BE2C (cell line): ENCODE results near the gene SNAP29.
"Not testable (repeated sequence)": the region's sequence is repeated elsewhere in the genome, so short reads cannot be mapped to it uniquely, and the experiment has no call there.

Experiments
- DNase-seq: peaks from one replicate; pipeline ENCODE4 v3.0.0-alpha.2; 2020
- H3K27me3 ChIP-seq: fragments of 250-450 bp; sonication (Bioruptor Pico); 2 replicates; pipeline ENCODE4 v1.5.1; 2020; ENCODE audit warnings: mild to moderate bottlenecking
- H3K36me3 ChIP-seq: fragments of 250-450 bp; sonication (Bioruptor Pico); 2 replicates; pipeline ENCODE4 v1.5.1; 2020; ENCODE audit warnings: mild to moderate bottlenecking
- H3K4me1 ChIP-seq: fragments of 250-450 bp; sonication (Bioruptor Pico); 2 replicates; pipeline ENCODE4 v1.5.1; 2020
- H3K4me3 ChIP-seq: 2 replicates; pipeline ENCODE4 v1.5.1; 2011; ENCODE audit warnings: low read depth, low read length
- H3K9me3 ChIP-seq: fragments of 250-450 bp; sonication (Bioruptor Pico); 2 replicates; pipeline ENCODE4 v1.5.1; 2020
- TF ChIP-seq, protein P1 (sequence below): IDR thresholded peaks from 2 replicates; pipeline ENCODE4 v1.5.1; 2012; ENCODE audit warnings: mild to moderate bottlenecking, low read depth, low read length

The SNAP29 gene

DNA sequence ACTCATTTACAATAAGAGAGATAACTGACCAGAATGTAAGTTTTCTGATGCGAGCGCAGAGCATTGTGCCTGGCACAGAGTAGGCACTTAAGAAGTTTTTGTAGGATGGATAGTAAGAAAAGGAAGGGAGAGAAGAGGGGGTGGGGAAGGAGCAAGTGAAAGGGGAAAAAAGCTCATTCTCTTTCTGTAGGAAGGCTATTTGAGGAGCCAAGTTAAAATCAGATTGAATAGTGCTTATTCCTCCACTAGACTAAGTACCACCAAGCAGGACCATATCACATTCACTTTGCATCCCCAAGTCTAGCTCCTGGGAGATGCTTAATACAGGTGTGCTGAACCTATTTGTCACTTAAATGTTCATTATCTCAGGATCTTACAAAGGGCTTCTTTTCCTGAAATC lies 44.3 kb downstream of the SNAP29 start:
- DNase-seq, result no peak
- H3K27me3 ChIP-seq, result no peaks in the 10 kb centered on the region
- no peak overlapping the region for H3K4me3 ChIP-seq
- TF ChIP-seq, protein P1, sequence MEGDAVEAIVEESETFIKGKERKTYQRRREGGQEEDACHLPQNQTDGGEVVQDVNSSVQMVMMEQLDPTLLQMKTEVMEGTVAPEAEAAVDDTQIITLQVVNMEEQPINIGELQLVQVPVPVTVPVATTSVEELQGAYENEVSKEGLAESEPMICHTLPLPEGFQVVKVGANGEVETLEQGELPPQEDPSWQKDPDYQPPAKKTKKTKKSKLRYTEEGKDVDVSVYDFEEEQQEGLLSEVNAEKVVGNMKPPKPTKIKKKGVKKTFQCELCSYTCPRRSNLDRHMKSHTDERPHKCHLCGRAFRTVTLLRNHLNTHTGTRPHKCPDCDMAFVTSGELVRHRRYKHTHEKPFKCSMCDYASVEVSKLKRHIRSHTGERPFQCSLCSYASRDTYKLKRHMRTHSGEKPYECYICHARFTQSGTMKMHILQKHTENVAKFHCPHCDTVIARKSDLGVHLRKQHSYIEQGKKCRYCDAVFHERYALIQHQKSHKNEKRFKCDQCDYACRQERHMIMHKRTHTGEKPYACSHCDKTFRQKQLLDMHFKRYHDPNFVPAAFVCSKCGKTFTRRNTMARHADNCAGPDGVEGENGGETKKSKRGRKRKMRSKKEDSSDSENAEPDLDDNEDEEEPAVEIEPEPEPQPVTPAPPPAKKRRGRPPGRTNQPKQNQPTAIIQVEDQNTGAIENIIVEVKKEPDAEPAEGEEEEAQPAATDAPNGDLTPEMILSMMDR, result no peak
- H3K36me3 ChIP-seq, result no peaks in the 10 kb centered on the region
- no peaks in the 10 kb centered on the region for H3K4me1 ChIP-seq
- H3K9me3 ChIP-seq, result no peaks in the 10 kb centered on the region

DNA sequence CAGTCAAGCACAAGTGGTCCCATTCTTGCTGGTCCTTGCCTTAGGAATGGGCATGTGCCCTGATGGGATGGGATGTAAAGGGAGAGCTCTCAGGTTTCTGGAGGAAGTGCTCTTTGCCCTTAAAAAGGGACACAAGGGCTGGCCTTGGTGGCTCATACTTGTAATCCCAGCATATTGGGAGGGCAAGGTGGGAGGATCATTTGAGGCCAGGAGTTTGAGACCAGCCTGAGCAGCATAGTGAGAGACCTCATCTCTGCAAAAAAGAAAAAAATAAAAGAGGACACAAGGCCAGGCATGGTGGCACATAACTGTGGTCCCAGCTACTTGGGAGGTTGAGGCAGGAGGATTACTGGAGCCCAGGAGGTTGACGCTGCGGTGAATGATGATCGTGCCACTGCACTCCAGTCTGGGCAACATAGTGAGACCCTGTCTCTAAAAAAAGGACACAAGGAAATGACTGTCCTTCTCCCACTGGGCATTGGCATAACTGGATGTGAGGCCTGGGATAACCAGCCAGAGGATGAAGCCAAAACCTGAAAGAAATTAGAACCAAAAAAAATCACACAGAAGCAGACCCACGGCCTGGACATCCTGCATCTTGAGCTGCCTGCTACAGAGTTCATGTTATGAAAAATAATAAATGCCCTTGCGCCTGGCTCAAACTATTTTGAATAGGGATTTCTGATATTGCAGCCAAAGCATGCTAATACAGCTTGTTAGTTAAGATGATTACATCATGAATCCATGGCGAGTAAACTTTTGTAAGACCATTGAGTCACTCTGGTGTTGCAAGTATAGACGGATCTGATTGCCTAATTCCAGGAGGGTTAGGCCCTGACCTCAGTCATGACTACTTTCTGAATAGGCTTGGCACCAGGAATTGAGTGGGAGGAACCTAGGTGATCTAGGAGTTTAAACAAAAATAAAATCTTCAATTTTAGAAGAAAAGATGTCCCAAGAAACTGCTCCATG lies 45.5 kb downstream of the SNAP29 start:
- TF ChIP-seq, protein P1, result no peak
- DNase-seq, result no peak

DNA sequence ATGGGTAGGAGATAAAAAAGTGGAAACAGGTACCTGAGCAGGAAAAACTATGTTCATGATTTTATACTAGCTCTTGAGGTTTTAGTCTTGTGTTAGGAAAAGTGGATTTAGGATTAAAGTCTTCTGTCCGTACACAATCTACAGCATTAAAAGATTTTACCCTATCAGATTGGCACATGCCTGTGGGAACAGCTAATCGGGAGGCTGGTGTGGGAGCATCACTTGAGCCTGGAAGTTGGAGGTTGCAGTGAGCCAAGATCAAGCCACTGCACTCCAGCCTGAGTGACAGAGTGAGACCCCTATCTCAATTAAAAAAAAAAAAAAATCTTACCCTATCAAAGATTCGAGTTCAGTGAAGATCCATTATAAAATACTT lies 46.2 kb downstream of the SNAP29 start:
- H3K4me3 ChIP-seq, result no peak overlapping the region
- H3K9me3 ChIP-seq, result no peaks in the 10 kb centered on the region
- H3K36me3 ChIP-seq, result no peaks in the 10 kb centered on the region
- no peaks in the 10 kb centered on the region for H3K4me1 ChIP-seq
- DNase-seq, result no peak
- TF ChIP-seq, protein P1, result no peak
- H3K27me3 ChIP-seq, result no peaks in the 10 kb centered on the region

More for the DNA sequence above, 45.5 kb downstream of the SNAP29 start:
- Histone ChIP-seq H3K4me1 (no peaks in the 10 kb centered on the region), H3K36me3 (no peaks in the 10 kb centered on the region), H3K9me3 (no peaks in the 10 kb centered on the region), H3K27me3 (no peaks in the 10 kb centered on the region), H3K4me3 (no peak overlapping the region)

DNA sequence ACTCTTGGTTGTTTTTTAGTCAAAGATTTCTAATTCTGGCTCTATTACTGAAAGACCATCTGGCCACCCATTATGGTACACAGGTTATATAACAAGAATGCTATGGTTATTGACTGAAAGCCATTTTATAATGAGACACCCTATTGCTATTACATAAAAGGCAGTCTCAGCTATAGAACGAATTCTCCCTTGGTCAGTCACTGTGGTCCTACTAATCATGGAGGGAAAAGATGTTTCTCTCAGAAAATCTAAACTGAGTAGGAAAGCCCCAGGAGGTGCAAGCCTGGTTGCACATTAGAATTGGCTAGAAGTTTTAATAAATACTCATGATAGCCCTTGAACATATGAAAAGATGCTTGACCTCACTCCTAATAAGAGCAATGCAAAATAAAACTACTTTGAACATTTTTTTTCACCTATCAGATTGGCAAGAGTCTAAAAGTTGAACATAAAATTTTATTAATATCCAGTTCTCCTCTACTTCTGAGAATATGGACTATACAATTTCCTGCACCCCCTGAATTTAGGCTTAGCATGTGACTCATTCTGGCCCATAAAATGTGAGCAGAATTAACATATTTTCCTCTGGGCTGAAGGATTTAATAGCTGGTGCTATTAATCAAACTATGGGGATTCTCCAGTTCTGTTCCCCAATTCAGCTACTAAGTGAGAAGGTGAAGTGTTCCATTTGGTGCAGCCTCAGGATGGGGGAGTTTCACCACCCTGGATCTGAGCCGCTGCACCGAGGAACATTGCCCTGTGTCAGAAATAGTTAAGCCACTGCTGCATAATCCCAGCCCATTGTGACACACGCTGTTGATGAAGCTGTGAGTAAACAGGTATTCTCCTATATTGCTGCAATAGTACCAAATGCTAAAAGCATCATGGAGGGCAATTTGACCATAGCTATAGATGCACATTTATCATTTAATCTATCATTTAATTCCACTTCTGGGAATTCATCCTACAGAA lies 46.9 kb downstream of the SNAP29 start:
- TF ChIP-seq, protein P1, result no peak
- Histone ChIP-seq H3K27me3 (no peaks in the 10 kb centered on the region), H3K9me3 (no peaks in the 10 kb centered on the region), H3K4me1 (no peaks in the 10 kb centered on the region), H3K36me3 (no peaks in the 10 kb centered on the region), H3K4me3 (no peak overlapping the region)
- DNase-seq, result no peak

DNA sequence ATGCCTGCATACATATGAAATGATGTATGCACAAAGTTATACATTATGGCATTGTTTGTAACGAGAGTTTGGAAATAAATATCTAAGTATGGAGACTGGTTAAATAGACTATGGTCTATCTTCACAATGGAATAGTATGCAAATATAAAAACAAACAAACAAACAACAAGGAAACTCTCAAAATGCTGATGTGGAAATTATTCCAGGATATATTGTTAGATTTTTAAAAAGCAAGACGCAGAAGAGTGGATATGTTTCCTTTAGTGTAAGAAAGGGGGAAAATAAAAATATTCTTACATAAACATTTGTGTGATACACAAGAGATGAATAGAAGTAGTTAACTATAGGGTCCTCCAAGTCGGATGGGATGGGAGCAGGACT lies 47.6 kb downstream of the SNAP29 start:
- no peak overlapping the region for H3K4me3 ChIP-seq
- no peaks in the 10 kb centered on the region for H3K9me3 ChIP-seq
- DNase-seq, result no peak
- no peaks in the 10 kb centered on the region for H3K27me3 ChIP-seq
- no peaks in the 10 kb centered on the region for H3K36me3 ChIP-seq
- TF ChIP-seq, protein P1, result no peak
- no peaks in the 10 kb centered on the region for H3K4me1 ChIP-seq

DNA sequence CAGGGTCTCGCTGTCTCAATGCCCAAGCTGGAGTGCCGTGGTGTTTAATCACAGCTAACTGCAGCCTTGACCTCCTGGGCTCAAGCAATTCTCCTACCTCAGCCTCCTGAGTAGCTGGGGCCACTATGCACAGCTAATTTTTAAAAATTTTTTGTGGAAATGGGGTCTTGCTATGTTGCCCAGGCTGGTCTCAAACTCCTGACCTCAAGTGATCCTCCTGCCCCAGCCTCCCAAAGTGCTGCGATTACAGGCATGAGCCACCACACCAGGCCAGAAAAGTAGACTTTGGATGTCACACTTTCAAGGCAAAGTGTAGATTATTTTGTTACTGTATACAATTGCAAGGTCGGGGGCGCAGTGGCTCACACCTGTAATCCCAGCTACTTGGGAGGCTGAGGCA lies 49.9 kb downstream of the SNAP29 start:
- not testable (repeated sequence) for DNase-seq, H3K9me3 ChIP-seq, H3K27me3 ChIP-seq, H3K4me3 ChIP-seq, H3K4me1 ChIP-seq, H3K36me3 ChIP-seq
